Measurements from ENCODE around the gene DOCK6. TPM values are rescaled to one million over a fixed set of nuclear protein-coding genes. Genes with fewer than 3 reads are reported as not detected.

The DOCK6 gene
- total and polyA plus RNA-seq, 10 of the 15 experiments (the other 5 are each of a cell fraction or from before 2014, with no cell fraction given): 0.76 to 24.8 (median 4.7) TPM

GRCh38 chr19:11247391-11247790 lies 14.9 kb downstream of the DOCK6 start (continued):
- TF ChIP-seq KAT2A (conservative IDR thresholded peaks at IDR 0.05; ENCODE audit: control insufficient read depth, low read depth, low read length): no peak
- TF ChIP-seq EP300 (IDR thresholded peaks at IDR 0.05; ENCODE audit: borderline replicate concordance in 1 of 2, control insufficient read depth in 1 of 2, low read depth in 2 of 2, low read length in 2 of 2): no peak
- no peak for TF ChIP-seq MYB (IDR thresholded peaks at IDR 0.05; ENCODE audit: borderline replicate concordance, low read depth, low read length)
- no peak for TF ChIP-seq KLF5 (IDR thresholded peaks at IDR 0.05; ENCODE audit: partially characterized antibody)
- TF ChIP-seq SIX5 (IDR thresholded peaks at IDR 0.05; ENCODE audit: low read depth, low read length, severe bottlenecking): no peak

GRCh38 chr19:11246941-11247340 lies 15.4 kb downstream of the DOCK6 start:
- Histone ChIP-seq H2AFZ (ENCODE audit: control insufficient read depth, low read depth, low read length) (no peak overlapping the region), H3K79me2 (ENCODE audit: control insufficient read depth, insufficient read depth, low read length) (no peaks in the 10 kb centered on the region), H3K27ac (ENCODE audit: control insufficient read depth, insufficient read depth) (no peak overlapping the region), H4K20me1 (ENCODE audit: control insufficient read depth, insufficient read depth) (no peaks in the 10 kb centered on the region), H3K9ac (ENCODE audit: control insufficient read depth, insufficient read depth, low read length) (no peak overlapping the region), H3K36me3 (ENCODE audit: control insufficient read depth in 2 of 2, insufficient read depth in 2 of 2, low read length in 1 of 2) (peaks cover 0 to 2% of the 10 kb centered on the region in 2 experiments; a peak in 3 of 4 replicates), H3K4me3 (no peak overlapping the region), H3K27me3 (replicated peaks in 1 of 2; ENCODE audit: control insufficient read depth in 2 of 2, insufficient read depth in 2 of 2, low read length in 1 of 2) (no peaks in the 10 kb centered on the region), H3K4me1 (ENCODE audit: control insufficient read depth, insufficient read depth, low read length) (no peaks in the 10 kb centered on the region), H3K9me3 (replicated peaks; ENCODE audit: control insufficient read depth, insufficient read depth, low read length) (no peaks in the 10 kb centered on the region), H3K4me2 (ENCODE audit: control insufficient read depth, insufficient read depth) (no peak overlapping the region)
- no peak for FAIRE-seq
- 78% methylated on average over 11 of the region's 11 CpGs for WGBS (ENCODE audit: insufficient coverage, insufficient replicate concordance, low lambda C conversion rate, missing lambda C conversion rate)
- BruUV-seq (replicated peaks): no TSS peak
- CTCF ChIA-PET: no interaction called here
- intact Hi-C loops (cut with micrococcal nuclease; ENCODE audit: unreplicated experiment): no loop called here
- no peak for ATAC-seq
- SMC1A ChIA-PET (ENCODE audit: uncharacterized antibody, unreplicated experiment): no interaction called here
- in situ Hi-C loops (cut with MboI): no loop called here
- POLR2A ChIA-PET: interaction anchor here (0.6 to 0.7 kb wide), 2 partner anchors 208 to 497 kb away, joined by 3 to 4 read pairs; no protein-coding TSS in a partner anchor
- no peak for TF ChIP-seq PML (IDR thresholded peaks at IDR 0.05; ENCODE audit: low read length)
- TF ChIP-seq BCL11A (IDR thresholded peaks at IDR 0.05; ENCODE audit: low read depth, low read length): no peak
- no peak for TF ChIP-seq POU2F2 (IDR thresholded peaks at IDR 0.05; ENCODE audit: borderline replicate concordance, low read depth, low read length)
- TF ChIP-seq, protein P1, sequence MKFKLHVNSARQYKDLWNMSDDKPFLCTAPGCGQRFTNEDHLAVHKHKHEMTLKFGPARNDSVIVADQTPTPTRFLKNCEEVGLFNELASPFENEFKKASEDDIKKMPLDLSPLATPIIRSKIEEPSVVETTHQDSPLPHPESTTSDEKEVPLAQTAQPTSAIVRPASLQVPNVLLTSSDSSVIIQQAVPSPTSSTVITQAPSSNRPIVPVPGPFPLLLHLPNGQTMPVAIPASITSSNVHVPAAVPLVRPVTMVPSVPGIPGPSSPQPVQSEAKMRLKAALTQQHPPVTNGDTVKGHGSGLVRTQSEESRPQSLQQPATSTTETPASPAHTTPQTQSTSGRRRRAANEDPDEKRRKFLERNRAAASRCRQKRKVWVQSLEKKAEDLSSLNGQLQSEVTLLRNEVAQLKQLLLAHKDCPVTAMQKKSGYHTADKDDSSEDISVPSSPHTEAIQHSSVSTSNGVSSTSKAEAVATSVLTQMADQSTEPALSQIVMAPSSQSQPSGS (IDR thresholded peaks at IDR 0.05; ENCODE audit: low read length): no peak
- no peak for TF ChIP-seq RUNX3 (IDR thresholded peaks at IDR 0.05; ENCODE audit: low read length)
- TF ChIP-seq, protein P2, sequence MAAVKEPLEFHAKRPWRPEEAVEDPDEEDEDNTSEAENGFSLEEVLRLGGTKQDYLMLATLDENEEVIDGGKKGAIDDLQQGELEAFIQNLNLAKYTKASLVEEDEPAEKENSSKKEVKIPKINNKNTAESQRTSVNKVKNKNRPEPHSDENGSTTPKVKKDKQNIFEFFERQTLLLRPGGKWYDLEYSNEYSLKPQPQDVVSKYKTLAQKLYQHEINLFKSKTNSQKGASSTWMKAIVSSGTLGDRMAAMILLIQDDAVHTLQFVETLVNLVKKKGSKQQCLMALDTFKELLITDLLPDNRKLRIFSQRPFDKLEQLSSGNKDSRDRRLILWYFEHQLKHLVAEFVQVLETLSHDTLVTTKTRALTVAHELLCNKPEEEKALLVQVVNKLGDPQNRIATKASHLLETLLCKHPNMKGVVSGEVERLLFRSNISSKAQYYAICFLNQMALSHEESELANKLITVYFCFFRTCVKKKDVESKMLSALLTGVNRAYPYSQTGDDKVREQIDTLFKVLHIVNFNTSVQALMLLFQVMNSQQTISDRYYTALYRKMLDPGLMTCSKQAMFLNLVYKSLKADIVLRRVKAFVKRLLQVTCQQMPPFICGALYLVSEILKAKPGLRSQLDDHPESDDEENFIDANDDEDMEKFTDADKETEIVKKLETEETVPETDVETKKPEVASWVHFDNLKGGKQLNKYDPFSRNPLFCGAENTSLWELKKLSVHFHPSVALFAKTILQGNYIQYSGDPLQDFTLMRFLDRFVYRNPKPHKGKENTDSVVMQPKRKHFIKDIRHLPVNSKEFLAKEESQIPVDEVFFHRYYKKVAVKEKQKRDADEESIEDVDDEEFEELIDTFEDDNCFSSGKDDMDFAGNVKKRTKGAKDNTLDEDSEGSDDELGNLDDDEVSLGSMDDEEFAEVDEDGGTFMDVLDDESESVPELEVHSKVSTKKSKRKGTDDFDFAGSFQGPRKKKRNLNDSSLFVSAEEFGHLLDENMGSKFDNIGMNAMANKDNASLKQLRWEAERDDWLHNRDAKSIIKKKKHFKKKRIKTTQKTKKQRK (IDR thresholded peaks at IDR 0.05; ENCODE audit: low read depth, low read length): no peak
- no peak for DNase-seq (ENCODE audit: low read depth, low spot score)
- RAD21 ChIA-PET (ENCODE audit: unreplicated experiment): no interaction called here
